HG03060 (cell line): Measurements from ENCODE around the gene CDH4.
"Not testable (repeated sequence)": the region's sequence is repeated elsewhere in the genome, so short reads cannot be mapped to it uniquely, and the experiment has no call there.

Source experiments
- ATAC-seq: cut with Tn5 transposase; IDR thresholded peaks from one replicate; pipeline ENCODE4 v1.9.1; 2021; ENCODE audit warnings: low read depth, moderate number of reproducible peaks; ENCODE audit not compliant: unreplicated experiment

CDH4 gene

GRCh38 chr20:61965606-61966491 lies 713.8 kb downstream of the CDH4 start:
- no peak for ATAC-seq

DNA sequence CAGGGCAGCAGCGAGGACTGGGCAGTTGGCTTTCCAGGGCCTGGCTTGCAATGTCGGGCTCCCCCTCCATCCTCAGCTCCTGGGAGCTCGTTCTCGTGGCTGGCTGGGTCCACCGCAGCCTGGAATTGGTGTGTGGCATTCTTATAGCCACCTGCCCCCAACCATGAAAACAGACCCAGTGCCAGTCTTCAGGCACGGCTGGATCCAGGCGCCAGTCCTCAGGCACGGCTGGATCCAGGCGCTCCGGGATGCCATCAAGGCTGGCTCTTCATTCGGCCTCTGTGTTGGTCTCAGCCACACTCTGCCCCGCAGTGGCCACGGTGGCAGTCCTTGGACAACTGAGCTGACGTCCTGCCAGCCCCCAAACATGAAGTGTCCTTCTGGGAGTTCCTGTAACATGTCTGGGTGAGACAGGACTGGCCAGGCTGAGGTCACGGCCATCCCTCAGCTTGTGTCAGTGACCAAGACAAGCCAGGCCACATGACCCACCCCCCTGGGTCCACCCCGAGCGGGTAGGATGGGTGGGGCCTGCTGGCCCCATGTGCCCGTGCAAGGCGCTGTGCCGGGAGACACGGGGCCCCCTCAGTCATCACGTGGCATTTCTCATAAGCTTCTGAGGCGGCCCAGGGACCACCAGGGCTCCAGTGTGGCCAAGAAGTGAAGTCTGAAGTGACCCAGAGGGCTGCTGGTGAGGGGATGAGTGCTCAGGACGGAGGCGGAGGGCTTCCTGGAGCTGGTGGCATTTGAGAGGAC lies 714.6 kb downstream of the CDH4 start:
- no peak for ATAC-seq

DNA sequence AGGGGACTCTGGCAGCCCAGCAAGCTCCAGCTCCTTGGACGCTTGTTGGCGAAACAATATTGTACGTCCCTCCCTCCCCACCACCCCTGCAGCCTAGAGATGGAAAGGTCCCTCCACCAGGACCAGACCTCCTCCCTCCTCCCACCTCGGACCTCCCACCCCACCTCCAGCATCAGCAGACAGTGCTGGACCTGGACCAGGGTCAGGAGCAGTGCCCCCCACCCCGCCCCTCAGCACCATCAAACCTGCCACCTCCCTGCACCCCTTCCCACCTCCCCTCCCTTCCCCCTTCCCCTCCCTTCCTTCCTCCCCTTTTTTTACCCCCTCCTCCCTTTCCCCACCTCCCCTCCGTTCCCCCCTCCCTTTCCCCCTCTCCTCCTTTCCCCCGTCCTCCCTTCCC lies 715.2 kb downstream of the CDH4 start:
- ATAC-seq, result no peak

DNA sequence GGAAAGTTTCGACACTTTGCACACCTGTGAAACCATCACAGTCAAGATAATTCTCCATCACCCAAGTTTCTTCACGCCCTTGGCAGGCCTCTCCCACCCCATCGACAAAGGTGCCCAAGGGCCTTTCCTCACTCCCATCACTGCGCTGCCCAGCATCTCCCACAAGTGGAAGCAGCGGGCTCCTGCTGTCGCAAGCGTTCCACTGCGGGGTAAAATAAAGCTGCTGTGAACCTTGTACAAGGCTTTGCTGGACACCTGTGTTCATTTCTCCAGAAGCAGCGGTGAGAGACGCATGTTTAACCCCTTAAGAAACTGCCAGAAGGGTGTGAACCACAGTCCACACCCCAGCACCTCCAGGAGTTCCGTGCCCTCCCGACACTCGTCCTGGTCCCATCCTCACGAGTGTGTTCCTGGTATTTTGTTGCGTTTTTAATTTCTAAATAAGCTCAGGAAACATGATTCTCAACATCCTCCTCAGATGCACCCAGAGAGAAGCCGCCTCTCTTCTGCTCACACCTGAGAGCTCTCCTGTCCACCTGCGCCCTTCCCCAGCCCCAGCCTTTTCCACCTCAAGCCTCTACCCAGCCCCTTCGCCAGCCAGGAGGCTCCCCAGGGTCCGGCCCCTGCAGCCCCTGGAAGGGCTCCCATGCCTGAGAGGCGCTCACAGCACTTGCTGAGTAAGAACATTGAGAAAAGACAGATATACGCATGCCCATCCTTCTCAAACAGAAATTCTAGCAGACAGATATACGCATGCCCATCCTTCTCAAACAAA lies 716.2 kb downstream of the CDH4 start:
- ATAC-seq, result no peak

- ATAC-seq, result no peak
Observed at GRCh38 chr20:61968932-61969331, 716.9 kb downstream of the CDH4 start.

DNA sequence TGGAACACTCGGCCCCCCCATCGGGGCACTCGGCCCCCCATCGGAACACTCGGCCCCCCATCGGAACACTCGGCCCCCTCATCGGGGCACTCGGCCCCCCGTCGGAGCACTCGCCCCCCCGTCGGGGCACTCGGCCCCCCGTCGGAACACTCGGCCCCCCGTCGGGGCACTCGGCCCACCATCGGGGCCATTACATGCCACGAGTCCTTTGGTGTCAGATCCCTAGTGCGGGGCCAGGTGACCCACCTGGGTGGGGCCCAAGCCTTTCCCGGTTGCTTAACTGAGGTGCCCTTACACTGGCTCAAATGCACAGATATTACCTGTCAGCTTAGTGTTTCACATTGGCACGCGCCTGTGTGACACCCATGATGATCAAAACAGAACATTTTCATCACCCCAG lies 717.7 kb downstream of the CDH4 start:
- no peak for ATAC-seq

- ATAC-seq, result no peak
Observed at GRCh38 chr20:61970357-61970756, 718.3 kb downstream of the CDH4 start.

DNA sequence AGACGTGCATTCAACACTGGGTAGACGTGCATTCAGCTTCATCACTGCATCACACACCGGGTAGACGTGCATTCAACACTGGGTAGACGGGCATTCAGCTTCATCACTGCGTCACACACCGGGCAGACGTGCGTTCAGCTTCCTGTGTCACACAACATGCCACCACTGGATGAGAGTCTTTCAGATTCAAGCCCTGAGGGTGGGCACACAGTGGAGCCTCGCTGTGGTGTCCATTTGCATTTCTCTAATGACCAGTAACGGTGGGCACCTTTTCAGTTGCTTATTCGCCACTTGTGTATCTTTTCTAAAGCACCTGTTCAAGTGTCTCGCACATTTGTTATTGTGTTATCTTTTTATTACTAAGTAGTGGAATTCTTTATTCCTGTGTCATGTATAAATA lies 719.5 kb downstream of the CDH4 start:
- not testable (repeated sequence) for ATAC-seq

DNA sequence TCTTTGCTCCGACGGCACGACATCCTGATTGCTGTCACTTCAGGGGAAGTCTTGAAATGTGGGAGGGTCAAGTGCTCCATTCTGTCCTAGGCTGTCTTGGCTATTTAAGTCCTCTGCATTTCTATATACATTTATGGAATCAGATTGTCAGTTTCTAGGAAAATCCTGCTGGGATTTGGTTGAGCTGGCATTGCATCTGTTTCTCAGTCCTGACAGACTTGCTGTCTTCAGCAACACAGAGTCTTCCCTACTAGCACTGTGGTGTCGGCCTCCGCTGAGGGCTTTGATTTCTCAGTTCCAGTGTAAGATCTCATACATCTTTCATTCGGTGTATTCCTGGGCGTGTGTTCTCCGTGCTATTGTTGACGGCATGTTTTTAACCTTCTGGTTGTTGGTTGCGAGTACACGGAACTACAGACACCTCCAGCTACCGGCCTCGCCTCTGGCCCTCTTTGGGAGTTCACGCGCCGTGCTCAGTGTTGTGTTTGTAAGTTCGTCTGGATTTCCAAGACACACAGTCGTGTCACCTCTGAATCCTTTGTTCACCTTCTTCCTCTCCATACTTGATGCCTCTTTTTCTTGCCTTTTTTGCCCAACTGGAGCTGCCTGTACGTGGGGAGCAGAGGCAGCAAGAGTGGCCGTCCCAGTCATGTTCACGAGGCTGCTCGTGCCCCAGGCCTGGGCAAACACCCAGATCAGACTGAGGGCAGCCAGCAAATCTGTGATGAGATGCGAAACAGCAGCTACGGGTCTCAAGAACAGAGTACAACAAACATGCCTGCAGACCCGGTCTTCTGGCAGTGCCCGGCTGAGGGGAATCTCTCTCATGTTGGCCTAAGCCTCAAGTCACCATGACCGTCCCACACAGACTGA lies 720.8 kb downstream of the CDH4 start:
- ATAC-seq, result no peak

DNA sequence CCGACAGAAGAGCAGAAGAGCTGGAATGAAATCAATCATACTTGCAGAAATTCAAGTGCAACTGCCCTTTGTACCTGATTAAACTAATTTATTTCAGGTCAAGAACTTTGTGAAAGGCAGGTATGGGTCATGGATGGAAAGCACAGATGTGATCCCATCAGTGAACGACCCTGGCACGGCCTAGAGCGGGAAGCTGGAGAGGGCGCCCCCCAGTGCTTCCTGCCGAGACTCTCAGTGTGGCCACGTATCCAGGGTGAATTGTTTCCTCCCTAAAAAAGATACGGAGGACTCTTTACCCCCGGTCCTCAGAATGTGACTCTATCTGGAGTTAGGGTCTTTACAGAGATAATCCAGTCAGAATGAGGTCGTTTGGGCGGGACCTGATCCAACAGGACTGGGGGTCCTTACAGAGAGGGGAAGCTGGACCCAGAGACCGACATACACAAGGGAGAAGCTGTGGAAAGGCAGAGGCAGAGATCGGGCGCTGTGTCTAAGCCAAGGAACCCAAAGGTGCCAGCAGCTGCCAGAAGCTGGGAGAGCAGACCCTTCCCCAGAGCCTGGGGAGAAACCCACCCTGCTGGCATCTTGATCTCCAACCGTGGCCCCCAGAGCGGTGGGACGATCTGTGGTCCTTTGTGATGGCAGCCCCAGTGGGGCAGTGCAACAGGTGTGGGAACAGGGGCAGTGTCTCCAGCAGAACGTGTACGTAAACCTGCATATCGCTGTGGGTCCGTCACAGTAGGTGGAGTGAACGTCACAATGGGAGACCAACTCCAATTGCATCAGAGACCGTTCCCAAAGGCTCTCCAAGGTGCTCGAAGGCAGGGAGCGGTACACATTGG lies 721.7 kb downstream of the CDH4 start:
- ATAC-seq, result no peak

DNA sequence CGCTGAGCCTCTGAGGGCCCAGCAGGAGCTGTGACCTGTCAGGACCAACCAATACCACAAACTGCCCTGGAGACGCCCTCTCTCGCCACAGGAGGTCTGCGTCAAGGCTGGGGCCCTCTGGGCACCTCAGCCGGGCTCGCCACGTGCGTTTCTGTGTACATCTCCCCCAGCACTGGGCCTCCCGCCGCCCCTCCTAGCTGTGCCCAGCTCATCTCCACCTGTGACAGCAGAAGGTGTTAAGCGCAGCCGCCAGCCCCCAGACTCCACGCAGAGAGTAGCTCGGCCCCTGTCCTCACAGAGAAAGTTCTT lies 722.2 kb downstream of the CDH4 start:
- ATAC-seq, result no peak

GRCh38 chr20:61975407-61976129 lies 723.5 kb downstream of the CDH4 start:
- ATAC-seq, result no peak

GRCh38 chr20:61976263-61976643 lies 724.2 kb downstream of the CDH4 start:
- ATAC-seq, result no peak

DNA sequence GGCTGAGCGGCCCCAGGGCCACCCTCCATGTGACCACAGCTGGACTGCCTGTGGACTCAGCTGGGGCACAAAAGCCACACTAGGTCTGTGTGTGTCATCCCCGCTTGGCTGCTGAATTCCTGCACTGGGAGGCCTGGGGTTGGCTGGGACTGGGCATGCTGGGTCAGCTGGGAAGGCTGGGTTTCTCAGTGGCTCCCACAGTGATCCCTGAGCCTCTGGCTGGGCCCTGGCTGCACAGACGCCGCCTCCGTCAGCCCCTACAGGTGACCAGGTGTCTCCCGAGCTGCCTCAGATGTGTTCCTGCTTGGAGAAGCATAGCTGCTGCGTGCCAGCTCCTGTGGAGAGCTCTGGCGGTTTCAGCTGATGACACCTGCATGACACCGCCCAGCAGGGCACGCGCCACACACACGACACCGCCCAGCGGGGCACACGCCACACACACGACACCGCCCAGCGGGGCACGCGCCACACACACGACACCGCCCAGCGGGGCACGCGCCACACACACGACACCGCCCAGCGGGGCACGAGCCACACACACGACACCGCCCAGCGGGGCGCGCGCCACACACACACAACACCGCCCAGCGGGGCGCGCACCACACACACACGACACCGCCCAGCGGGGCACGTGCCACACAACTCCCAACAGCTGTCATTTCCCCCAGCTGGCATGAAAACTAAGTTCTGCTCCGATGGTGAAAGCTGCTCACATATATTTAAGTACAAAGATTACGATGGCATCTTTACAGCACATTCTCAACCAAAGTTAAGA lies 724.8 kb downstream of the CDH4 start:
- no peak for ATAC-seq

- no peak for ATAC-seq
Observed at GRCh38 chr20:61977419-61977786, 725.3 kb downstream of the CDH4 start.

GRCh38 chr20:61978491-61978890 lies 726.4 kb downstream of the CDH4 start:
- no peak for ATAC-seq

- no peak for ATAC-seq
Observed at GRCh38 chr20:61979090-61979489, 727.0 kb downstream of the CDH4 start.
